Measurements from ENCODE around the gene LINC01488.

LINC01488 gene

GRCh38 chr11:69482322-69482721 lies 859 bp downstream of the LINC01488 start:
- no peak for DNase-seq

DNA sequence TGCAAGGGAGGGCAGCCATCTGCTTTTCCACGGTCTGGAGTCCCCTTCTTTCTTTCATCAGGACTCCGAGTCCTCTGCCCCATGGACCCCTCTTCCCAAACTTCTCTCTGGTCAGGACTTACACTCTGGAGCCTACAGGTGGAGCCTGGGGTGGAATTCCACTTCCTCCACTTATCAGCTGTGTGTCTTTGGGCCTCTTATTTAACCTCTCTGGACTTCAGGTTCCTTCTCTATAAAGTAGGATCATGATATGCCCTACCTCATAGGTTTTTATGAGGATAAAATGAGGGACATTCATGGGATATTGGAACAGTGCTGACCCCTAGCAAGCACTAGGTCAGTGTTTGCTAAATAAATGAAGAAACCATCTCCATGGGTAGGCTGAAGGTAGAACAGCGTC lies 1.7 kb downstream of the LINC01488 start:
- DNase-seq = no peak

DNA sequence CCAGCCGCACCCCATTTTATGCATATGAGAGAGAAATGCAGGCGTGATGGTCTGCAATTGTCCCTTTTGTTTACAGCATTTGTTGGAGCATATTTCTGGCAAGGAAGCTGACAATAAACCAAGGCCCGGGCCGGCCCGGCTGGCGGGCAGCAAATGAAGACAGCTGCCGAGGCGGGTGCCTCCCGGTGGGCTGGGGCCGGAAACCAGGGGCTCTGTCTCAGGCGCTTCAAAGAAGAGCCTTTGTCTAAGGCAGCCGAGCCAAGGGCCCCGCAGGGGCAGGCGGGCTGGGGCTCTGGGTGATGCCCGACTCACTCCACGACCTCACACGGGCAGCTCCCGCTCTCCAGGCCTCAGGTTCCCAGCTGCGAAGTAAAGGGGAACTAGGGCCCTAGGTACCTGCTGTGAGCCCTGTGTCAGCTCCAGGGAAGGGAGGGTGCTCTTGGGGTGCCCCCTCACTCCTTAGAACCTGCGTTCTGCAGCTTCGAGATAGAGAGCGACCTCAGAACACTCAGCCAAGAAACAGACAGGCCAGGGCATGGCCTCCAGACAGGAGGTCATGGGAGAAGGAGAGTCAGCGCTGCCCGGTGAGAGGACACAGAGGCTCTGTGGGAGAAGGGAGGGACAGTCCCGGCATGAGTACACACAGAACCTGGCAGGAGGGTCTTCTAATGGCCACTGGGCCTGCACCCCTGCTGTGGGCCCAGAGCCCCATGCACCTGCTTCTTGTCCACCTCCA lies 2.4 kb downstream of the LINC01488 start:
- DNase-seq = no peak

GRCh38 chr11:69484427-69485259 lies 3.2 kb downstream of the LINC01488 start:
- DNase-seq = no peak

- DNase-seq = no peak
Observed at GRCh38 chr11:69485337-69486041, 4.0 kb downstream of the LINC01488 start.

GRCh38 chr11:69486056-69486772 lies 4.8 kb downstream of the LINC01488 start:
- DNase-seq = no peak

DNA sequence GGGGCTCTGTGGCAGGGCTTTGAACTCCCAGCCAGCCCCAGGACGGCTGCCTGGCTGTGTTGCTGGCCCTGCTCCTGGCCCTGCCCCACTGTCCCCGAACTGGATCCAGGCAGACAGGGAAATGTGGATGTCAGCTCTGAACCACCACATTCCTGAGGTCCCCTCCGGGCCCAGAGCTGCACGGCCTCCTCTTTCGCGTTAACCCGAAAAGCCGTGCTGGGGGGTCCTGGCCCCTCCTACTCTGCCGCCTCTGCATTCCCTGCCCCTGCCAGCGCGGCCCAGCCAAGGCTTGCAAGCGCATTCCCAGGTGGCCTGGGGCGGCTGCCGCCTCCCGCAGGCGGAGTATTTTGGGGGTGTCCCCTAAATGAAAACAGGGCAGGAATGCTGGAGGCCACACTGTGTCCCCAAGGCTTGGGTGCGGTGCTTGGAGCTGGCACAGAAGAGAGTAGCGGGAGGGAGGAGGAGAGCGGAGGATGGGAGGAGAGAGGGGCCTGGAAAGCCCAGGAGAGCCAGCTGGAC lies 5.4 kb downstream of the LINC01488 start:
- DNase-seq = no peak

DNA sequence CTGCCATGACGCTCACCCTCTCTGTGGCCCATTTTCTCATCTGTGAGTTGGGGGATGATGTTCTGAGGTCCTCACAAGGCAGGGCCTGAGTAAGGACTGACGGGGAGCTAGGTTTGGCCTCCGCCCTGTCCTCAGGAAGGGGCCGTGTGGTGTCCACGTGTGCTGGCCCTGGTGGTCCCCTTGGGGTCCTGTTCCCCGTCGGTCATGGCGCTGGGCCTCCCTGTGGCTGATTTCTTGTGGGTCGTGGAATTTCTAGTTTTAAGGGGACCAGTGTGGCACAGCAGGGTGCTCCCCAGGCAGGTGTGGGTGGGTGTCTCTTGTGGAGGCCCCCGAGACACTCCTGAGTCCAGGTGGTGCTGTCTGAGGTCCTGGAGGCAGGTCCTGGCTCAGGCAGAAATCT lies 5.9 kb downstream of the LINC01488 start:
- DNase-seq = no peak

GRCh38 chr11:69487849-69488542 lies 6.5 kb downstream of the LINC01488 start:
- DNase-seq = no peak

GRCh38 chr11:69488543-69488940 lies 7.1 kb downstream of the LINC01488 start:
- no peak for DNase-seq

DNA sequence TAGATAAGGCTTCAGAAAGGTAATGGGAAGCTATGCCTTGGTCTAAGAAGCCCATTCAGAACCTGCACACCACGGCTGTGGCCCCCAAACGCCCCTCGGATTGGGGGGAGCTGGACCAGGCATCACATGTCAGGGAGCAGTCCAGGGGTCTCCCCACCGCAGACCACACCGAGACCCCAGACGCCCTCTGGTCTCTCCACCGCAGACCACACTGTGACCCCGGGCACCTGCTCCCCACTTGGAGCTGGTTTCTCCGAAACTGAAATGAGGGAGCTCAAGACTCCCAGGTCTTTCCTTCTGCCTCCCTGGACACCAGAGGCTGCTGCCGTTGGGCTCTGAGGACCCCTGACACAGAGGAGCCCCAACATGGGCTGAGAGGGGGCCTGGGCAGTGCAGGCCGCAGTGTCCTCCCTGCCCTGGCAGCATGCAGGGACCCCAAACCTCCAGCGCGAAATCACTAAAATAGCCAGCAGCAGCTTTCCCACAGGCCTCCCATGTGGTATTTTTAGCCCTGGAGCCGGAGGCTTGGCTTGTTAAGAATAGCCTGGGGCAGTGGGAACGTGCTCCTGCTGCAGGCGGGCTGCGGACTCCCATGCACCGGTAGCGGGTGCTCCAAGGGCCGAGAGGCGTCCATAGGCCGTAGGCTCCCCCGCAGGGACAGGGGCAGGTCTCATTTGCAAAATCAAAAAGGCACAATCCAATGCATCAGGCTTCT lies 7.7 kb downstream of the LINC01488 start:
- DNase-seq = no peak

- no peak for DNase-seq
Observed at GRCh38 chr11:69489746-69490365, 8.4 kb downstream of the LINC01488 start.

DNA sequence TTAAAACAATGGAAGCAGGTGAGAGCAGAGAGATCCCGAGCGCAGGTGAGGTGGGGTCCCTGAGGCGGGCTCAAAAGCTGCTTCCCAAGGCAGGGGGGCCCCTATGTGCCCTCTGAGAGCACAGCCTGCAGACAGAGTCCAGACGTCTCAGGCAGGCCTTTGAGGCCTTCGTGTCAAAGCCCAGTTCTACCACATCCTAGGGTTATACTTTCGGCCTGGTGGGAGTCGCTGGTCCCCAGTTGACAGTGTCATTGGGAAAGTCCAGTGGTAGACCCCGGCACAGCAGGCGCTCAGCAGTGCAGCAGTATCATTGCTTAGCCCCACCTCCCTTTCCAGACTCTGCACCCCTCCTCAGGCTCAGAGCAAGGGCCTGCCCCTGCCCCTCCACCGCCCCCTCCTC lies 9.1 kb downstream of the LINC01488 start:
- no peak for DNase-seq

GRCh38 chr11:69491071-69492031 lies 9.9 kb downstream of the LINC01488 start:
- DNase-seq = no peak

DNA sequence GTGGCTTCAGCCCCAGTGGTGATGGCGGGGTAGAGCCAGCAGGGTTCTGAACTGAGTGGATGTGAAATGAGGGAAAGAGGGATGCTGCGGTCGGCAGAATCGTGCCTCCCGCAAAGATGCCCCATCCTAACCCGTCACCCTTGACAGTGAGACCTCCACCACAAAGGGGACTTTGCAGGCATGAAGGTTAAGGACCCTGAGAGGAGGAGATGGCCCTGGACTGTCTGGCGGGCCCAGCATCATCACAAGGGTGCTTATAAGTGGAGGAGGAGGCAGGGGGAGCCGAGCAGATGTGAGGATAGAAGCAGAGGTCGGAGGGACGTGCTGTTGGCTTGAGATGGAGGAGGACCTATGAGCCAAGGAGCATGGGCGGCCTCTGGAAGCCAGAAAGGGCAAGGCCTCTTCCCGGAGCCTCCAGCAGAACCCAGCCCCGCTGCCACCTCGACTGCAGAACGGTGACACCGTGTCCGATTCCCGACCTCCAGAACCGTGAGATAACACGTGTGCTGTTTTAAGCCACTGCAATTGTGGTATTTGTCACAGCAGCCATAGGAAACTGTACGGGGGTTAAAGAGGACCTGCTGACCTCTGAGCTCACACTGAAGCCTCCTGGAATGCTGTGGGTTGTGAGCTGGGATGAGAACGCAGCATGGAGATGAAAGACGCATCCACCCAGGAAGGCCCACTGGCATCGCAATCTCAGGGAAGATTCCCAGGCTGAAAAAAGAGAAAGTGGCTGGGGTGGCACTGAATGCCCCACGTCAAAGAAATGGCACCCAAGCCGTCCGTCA lies 10.9 kb downstream of the LINC01488 start:
- DNase-seq = no peak

DNA sequence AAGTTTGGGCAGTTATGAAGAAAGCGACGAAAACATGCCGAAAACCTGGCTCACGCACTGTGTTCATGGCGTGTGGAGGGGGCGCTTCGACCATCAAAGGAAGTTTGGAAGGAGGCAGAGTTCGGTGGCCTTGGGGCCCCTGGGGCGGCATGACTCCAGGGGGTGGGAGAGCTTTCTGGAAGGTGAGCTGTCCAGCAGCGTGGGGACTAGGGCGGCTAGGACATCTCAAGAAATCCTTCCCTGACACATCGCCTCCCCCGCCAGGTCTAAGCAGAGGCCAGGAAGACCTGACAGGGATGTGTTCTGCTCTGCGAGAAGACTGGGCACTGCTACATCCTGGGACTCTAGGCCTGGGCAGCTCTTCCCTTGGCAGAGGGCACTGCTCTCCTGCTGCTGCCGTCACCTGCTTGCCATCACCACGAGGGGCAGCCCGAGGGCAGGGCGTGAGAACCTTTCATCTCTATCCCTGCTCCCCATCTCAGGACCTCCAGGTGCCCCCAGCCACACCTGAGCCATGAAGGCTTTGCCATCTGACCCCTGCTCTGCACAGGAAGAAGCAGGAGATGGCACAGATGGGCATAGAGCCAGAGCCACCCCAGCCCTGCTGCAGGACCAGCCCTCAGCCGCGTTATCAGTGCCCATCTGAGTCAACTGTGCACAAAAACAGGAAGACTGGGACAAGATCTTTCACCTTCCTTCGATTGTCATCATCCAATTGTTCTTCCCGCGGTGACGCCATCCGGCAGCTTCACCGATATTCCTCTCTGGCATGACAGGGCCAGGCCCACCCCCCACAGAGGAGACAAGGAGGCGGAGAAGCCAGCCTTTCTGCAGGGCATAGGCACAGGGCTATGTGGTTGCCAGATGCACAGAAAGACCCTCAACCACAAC lies 12.7 kb downstream of the LINC01488 start:
- no peak for DNase-seq

- DNase-seq = no peak
Observed at GRCh38 chr11:69494851-69495250, 13.4 kb downstream of the LINC01488 start.
